Cardiac muscle cell (in vitro differentiated cells and primary cell): ENCODE measurements around the gene IMPA2. TPM values are rescaled to one million over a fixed set of nuclear protein-coding genes. Genes with fewer than 3 reads are reported as not detected.

ENCODE experiments used
- DNase-seq, 2 donors: peaks; one replicate each; pipeline versions ENCODE4 v3.0.0 to v3.0.0-alpha.2; 2010 to 2017; ENCODE audit warnings: low read depth in 1 of 2, low spot score in 1 of 2
- H3K27ac ChIP-seq: fragments of 200-600 bp; sonication (generic); 2 replicates; pipeline ENCODE4 v1.5.1; 2016
- H3K27me3 ChIP-seq: fragments of 200-600 bp; sonication (generic); 2 replicates; pipeline ENCODE4 v1.6.0; 2016; ENCODE audit warnings: control low read depth
- H3K36me3 ChIP-seq: fragments of 200-600 bp; sonication (generic); 2 replicates; pipeline ENCODE4 v1.5.1; 2016; ENCODE audit warnings: control low read depth
- H3K4me1 ChIP-seq: fragments of 200-600 bp; sonication (generic); 2 replicates; pipeline ENCODE4 v1.8.1; 2017; ENCODE audit warnings: low read depth, mild to moderate bottlenecking, mixed run types
- H3K4me3 ChIP-seq: fragments of 200-600 bp; sonication (generic); 2 replicates; pipeline ENCODE4 v1.5.1; 2016; ENCODE audit warnings: mild to moderate bottlenecking
- H3K9me3 ChIP-seq: fragments of 200-600 bp; sonication (generic); 2 replicates; pipeline ENCODE4 v1.5.1; 2017; ENCODE audit warnings: low read depth, mild to moderate bottlenecking, control low read depth
- polyA plus RNA-seq: library from polyadenylated mRNA; unstranded; fragments of >200 nt; fragmentation: Nextera tagmentation; extraction: Ambion mirVana; gene quantifications from 2 replicates; pipeline ENCODE4 v1.2.1, GENCODE V29; 2016
- total RNA-seq: library from RNA; depleted of rRNA; stranded (reverse); fragments of >200 nt; gene quantifications from 2 replicates; pipeline ENCODE4 v1.2.3, GENCODE V29; 2016
- TF ChIP-seq, protein P1 (sequence below): IDR thresholded peaks from 2 replicates; pipeline ENCODE4 v1.5.1; 2012; ENCODE audit warnings: low read depth, mild to moderate bottlenecking, low read length

IMPA2 gene
- total and polyA plus RNA-seq, 2 experiments from 2014 or later, result 23.9 to 60.0 TPM

- no peaks in the 10 kb centered on the region for H3K36me3 ChIP-seq
- H3K9me3 ChIP-seq, result no peaks in the 10 kb centered on the region
- H3K27ac ChIP-seq, result no peak overlapping the region
- TF ChIP-seq, protein P1, sequence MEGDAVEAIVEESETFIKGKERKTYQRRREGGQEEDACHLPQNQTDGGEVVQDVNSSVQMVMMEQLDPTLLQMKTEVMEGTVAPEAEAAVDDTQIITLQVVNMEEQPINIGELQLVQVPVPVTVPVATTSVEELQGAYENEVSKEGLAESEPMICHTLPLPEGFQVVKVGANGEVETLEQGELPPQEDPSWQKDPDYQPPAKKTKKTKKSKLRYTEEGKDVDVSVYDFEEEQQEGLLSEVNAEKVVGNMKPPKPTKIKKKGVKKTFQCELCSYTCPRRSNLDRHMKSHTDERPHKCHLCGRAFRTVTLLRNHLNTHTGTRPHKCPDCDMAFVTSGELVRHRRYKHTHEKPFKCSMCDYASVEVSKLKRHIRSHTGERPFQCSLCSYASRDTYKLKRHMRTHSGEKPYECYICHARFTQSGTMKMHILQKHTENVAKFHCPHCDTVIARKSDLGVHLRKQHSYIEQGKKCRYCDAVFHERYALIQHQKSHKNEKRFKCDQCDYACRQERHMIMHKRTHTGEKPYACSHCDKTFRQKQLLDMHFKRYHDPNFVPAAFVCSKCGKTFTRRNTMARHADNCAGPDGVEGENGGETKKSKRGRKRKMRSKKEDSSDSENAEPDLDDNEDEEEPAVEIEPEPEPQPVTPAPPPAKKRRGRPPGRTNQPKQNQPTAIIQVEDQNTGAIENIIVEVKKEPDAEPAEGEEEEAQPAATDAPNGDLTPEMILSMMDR, result no peak
- no peaks in the 10 kb centered on the region for H3K4me1 ChIP-seq
- no peaks in the 10 kb centered on the region for H3K27me3 ChIP-seq
- DNase-seq, result no peak
- H3K4me3 ChIP-seq, result no peak overlapping the region
Measured at GRCh38 chr18:12049978-12050811, 68.9 kb downstream of the IMPA2 start.

GRCh38 chr18:12052866-12053265 lies 71.6 kb downstream of the IMPA2 start:
- H3K4me3 ChIP-seq, result no peak overlapping the region
- TF ChIP-seq, protein P1, result no peak
- H3K9me3 ChIP-seq, result no peaks in the 10 kb centered on the region
- no peaks in the 10 kb centered on the region for H3K27me3 ChIP-seq
- no peaks in the 10 kb centered on the region for H3K4me1 ChIP-seq
- no peaks in the 10 kb centered on the region for H3K36me3 ChIP-seq
- DNase-seq, result no peak
- H3K27ac ChIP-seq, result no peak overlapping the region

DNA sequence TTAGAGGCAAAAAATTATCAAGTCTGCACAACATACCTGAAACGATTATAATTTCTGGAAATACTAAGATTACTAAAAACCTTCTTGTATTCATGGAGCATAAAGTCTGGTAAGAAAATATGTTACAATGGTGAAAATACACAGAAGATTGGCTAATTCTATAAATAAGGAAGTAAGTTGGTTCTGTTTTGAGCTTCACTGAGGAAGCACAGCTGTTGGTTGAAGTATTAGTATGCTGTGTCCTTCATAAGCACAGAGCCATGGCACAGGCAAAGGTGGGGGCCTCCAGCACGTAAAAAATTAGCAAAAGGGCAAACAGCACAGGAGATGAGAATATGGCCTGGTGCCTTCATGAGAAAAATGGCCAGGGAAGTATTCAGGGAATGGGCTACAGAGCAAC lies 72.0 kb downstream of the IMPA2 start:
- Histone ChIP-seq H3K4me1 (no peaks in the 10 kb centered on the region), H3K4me3 (no peak overlapping the region), H3K9me3 (no peaks in the 10 kb centered on the region), H3K36me3 (no peaks in the 10 kb centered on the region), H3K27me3 (no peaks in the 10 kb centered on the region), H3K27ac (no peak overlapping the region)
- TF ChIP-seq, protein P1, result no peak
- DNase-seq, result no peak

- Histone ChIP-seq H3K9me3 (no peaks in the 10 kb centered on the region), H3K27ac (no peak overlapping the region), H3K27me3 (no peaks in the 10 kb centered on the region), H3K4me1 (no peaks in the 10 kb centered on the region), H3K36me3 (no peaks in the 10 kb centered on the region), H3K4me3 (no peak overlapping the region)
- DNase-seq, result no peak
- TF ChIP-seq, protein P1, result no peak
Measured at GRCh38 chr18:12056034-12056883, 75.0 kb downstream of the IMPA2 start.

DNA sequence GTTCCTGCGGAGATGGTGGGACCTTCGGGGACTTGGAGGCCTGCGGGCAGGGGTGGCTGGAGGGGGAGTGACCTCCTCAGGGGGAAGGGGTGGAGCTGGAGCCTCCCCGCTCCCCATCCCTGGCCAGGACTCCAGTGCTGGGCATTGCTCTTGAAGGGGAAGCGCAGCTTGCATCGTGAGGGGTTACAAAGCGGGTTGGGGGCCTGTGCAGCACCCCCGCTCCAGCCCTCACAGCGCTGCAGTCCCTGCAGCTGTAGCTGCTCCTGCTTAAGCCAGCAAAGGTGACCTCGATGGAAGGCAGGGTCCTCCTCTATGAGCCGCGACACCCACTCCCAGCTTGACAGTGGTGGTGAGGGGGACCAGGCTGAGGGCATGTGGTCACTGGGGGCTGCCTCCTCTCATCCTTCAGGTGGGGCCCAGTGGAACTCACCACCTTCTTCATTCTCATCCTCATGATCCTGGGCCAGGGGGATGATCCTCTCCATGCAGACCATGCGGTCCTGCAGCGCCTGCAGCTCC lies 75.6 kb downstream of the IMPA2 start:
- Histone ChIP-seq H3K27ac (no peak overlapping the region), H3K4me1 (no peaks in the 10 kb centered on the region), H3K27me3 (no peaks in the 10 kb centered on the region), H3K9me3 (no peaks in the 10 kb centered on the region), H3K4me3 (no peak overlapping the region), H3K36me3 (no peaks in the 10 kb centered on the region)
- TF ChIP-seq, protein P1, result no peak
- no peak for DNase-seq
